Breast epithelium (tissue), 4 donors: ENCODE results near the gene STARD10. TPM values are rescaled to one million over a fixed set of nuclear protein-coding genes. Genes with fewer than 3 reads are reported as not detected.
"Not testable (repeated sequence)": the region's sequence is repeated elsewhere in the genome, so short reads cannot be mapped to it uniquely, and the experiment has no call there.

Experiments
- DNase-seq, 2 donors: peaks; one replicate each; pipeline ENCODE4 v3.0.0-alpha.2; 2019; ENCODE audit warnings: low spot score in 2 of 2
- H3K27ac ChIP-seq, 2 donors: fragments of 200-600 bp; sonication (generic) in 1 of 2; one replicate each; pipeline ENCODE4 v1.5.1; 2016 to 2019; ENCODE audit warnings: mild to moderate bottlenecking in 1 of 2
- H3K27me3 ChIP-seq, 2 donors: fragments of 200-600 bp; sonication (generic) in 1 of 2; one replicate each; pipeline versions ENCODE4 v1.5.1 to v1.6.0; 2017 to 2019; ENCODE audit warnings: control low read depth in 1 of 2, mild to moderate bottlenecking in 1 of 2
- H3K36me3 ChIP-seq: fragments of 200-600 bp; one replicate; pipeline ENCODE4 v1.5.1; 2019
- H3K4me1 ChIP-seq, 2 donors: fragments of 200-600 bp; sonication (generic); one replicate each; pipeline ENCODE4 v1.5.1; 2016 to 2019; ENCODE audit warnings: control low read depth in 1 of 2
- H3K4me3 ChIP-seq, 3 donors: fragments of 200-600 bp; sonication (generic); 1 replicate in 2 of 3; 2 replicates in 1 of 3; pipeline ENCODE4 v1.5.1; 2016 to 2019; ENCODE audit warnings: mild to moderate bottlenecking in 3 of 3, moderate library complexity in 2 of 3
- H3K9me3 ChIP-seq, 2 donors: fragments of 200-600 bp; sonication (generic) in 1 of 2; one replicate each; pipeline ENCODE4 v1.5.1; 2016 to 2019; ENCODE audit warnings: control low read depth in 1 of 2
- CTCF ChIP-seq, 3 donors: fragments of 450-650 bp; IDR thresholded peaks; one replicate each; pipeline ENCODE4 v1.5.1; 2016 to 2017; ENCODE audit warnings: antibody characterized with exemption in 3 of 3, mild to moderate bottlenecking in 3 of 3, moderate library complexity in 3 of 3
- POLR2A ChIP-seq: fragments of 450-650 bp; IDR thresholded peaks from one replicate; pipeline ENCODE4 v1.6.1; 2016; ENCODE audit warnings: antibody characterized with exemption, mild to moderate bottlenecking, moderate library complexity
- POLR2AphosphoS5 ChIP-seq, 3 donors: sonication (generic); formaldehyde crosslinking; IDR thresholded peaks; one replicate each; pipeline ENCODE4 v1.6.1; 2017; ENCODE audit warnings: antibody characterized with exemption in 3 of 3
- intact Hi-C: fragments of 100-400 bp; cut with DNase I; formaldehyde crosslinking; loops from one replicate; pipeline ENCODE4 v1.15.1; 2023; ENCODE audit warnings: low total_unique reads
- total RNA-seq, 3 donors: library from RNA; depleted of rRNA; stranded (reverse); fragments of >200 nt; gene quantifications; one replicate each; pipeline ENCODE4 v1.1.0, GENCODE V29; 2016

The STARD10 gene
- total RNA-seq, 3 donors from 2014 or later, result 20.6 to 117 (median 93.7) TPM

DNA sequence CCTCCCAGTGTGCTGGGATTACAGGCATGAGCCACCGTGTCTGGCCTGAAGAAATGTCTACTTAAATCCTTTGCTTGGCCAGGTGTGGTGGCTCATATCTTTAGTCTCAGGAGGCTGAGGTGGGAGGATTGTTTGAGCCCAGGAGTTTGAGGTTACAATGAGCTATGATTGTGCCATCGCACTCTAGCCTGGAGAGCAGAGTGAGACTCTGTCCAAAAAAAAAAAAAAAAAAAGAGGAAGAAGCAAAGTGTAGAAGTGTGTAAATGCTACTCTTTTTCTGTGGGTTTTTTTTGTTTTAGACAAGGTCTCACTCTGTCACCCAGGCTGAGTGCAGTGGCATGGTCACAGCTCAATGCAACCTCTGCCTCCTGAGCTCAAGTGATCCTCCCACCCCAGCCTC, 13.9 kb upstream of the STARD10 start:
- H3K4me3 ChIP-seq, result no peak overlapping the region
- no peaks in the 10 kb centered on the region for H3K27me3 ChIP-seq
- DNase-seq, result no peak
- H3K4me1 ChIP-seq, result no peaks in the 10 kb centered on the region
- no peak for TF ChIP-seq POLR2AphosphoS5 (IDR thresholded peaks at IDR 0.05)
- TF ChIP-seq POLR2A, result no peak
- TF ChIP-seq CTCF (IDR thresholded peaks at IDR 0.05), result no peak
- no peaks in the 10 kb centered on the region for H3K36me3 ChIP-seq
- peak overlapping the region in 1 of 2 donors; percentile 64 for H3K27ac ChIP-seq
- intact Hi-C loops, result no loop called here
- H3K9me3 ChIP-seq, result no peaks in the 10 kb centered on the region

- peak overlapping the region in 1 of 2 donors; percentile 64 for H3K27ac ChIP-seq
- H3K9me3 ChIP-seq, result no peaks in the 10 kb centered on the region
- H3K4me1 ChIP-seq, result no peaks in the 10 kb centered on the region
- no peaks in the 10 kb centered on the region for H3K27me3 ChIP-seq
- intact Hi-C loops, result no loop called here
- no peak overlapping the region for H3K4me3 ChIP-seq
- H3K36me3 ChIP-seq, result no peaks in the 10 kb centered on the region
- DNase-seq, result no peak
- TF ChIP-seq POLR2AphosphoS5 (IDR thresholded peaks at IDR 0.05), result no peak
- TF ChIP-seq POLR2A, result no peak
- no peak for TF ChIP-seq CTCF (IDR thresholded peaks at IDR 0.05)
Observed at GRCh38 chr11:72807021-72807693, 13.3 kb upstream of the STARD10 start.

DNA sequence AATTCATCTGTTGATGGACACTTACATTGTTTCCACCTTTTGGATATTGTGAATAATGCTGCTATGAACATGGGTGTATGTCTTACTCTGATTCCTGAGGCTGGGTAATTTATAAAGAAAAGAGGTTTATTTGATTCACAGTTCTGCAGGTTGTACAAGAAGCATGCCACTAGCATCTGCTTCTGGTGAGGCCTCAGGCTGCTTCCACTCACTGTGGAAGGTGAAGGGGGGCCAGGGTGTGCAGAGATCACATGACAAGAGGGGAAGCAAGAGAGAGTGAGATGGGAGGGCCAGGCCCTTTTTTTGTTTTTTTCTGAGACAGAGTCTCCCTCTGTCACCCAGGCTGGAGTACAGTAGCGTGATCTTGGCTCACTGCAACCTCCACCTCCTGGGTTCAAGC, 12.5 kb upstream of the STARD10 start:
- H3K4me3 ChIP-seq, H3K36me3 ChIP-seq, H3K27me3 ChIP-seq, intact Hi-C loops, H3K4me1 ChIP-seq, DNase-seq, H3K9me3 ChIP-seq: not testable (repeated sequence)
- H3K27ac ChIP-seq, result peak overlapping the region in 1 of 2 donors; percentile 28

- no peak for DNase-seq
- TF ChIP-seq CTCF (IDR thresholded peaks at IDR 0.05) (no peak), POLR2A (no peak), POLR2AphosphoS5 (IDR thresholded peaks at IDR 0.05) (no peak)
- no peaks in the 10 kb centered on the region for H3K36me3 ChIP-seq
- no peaks in the 10 kb centered on the region for H3K4me1 ChIP-seq
- no peak overlapping the region for H3K27ac ChIP-seq
- H3K4me3 ChIP-seq, result no peak overlapping the region
- H3K27me3 ChIP-seq, result peaks cover 0 to 2% of the 10 kb centered on the region in 2 donors
- intact Hi-C loops, result no loop called here
- no peaks in the 10 kb centered on the region for H3K9me3 ChIP-seq
Observed at GRCh38 chr11:72805216-72805615, 11.4 kb upstream of the STARD10 start.

DNA sequence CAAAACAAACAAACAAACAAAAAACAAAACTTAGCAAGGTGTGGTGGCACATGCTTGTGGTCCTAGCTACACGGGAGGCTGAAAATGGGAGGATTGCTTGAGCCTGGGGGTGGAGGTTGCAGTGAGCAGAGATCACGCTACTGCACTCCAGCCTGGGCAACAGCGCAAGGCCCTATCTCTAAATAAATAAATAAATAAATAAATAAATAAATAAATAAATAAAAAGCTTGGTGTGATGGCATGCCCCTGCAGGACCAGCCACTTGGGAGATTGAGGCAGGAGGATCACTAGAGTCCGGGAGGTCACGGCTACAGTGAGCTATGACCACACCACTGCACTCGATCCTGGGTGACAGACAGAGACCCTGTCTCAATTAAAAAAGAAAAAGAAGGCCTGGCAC, 9.0 kb upstream of the STARD10 start:
- no peaks in the 10 kb centered on the region for H3K9me3 ChIP-seq
- H3K27me3 ChIP-seq, result peaks cover 0 to 2% of the 10 kb centered on the region in 2 donors
- H3K4me3 ChIP-seq, result no peak overlapping the region
- no peaks in the 10 kb centered on the region for H3K4me1 ChIP-seq
- intact Hi-C loops, result no loop called here
- H3K27ac ChIP-seq, result no peak overlapping the region
- no peaks in the 10 kb centered on the region for H3K36me3 ChIP-seq
- TF ChIP-seq POLR2AphosphoS5 (IDR thresholded peaks at IDR 0.05), result no peak
- DNase-seq, result no peak

DNA sequence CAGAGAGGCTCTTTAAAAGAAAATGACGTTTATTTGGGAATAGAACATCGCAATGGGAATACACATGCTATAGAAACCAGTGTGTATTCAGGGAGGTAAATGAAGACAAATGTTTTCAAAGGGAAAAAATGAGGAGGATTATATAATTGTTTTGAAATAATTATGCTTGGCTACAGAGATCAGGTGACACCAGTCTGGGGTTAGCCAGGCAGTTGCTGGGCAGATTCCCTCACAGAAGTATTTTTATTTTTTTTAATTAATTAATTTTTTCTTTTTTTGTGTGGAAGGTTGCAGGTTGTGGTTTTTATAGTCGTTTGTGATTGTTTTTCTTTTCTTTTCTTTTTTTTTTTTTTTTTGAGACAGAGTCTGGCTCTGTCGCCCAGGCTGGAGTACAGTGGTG, 5.6 kb upstream of the STARD10 start:
- no peak overlapping the region for H3K27ac ChIP-seq
- H3K36me3 ChIP-seq, result no peaks in the 10 kb centered on the region
- no peak overlapping the region for H3K4me3 ChIP-seq
- intact Hi-C loops, result no loop called here
- no peaks in the 10 kb centered on the region for H3K9me3 ChIP-seq
- H3K27me3 ChIP-seq, result peaks cover 0 to 2% of the 10 kb centered on the region in 2 donors
- DNase-seq, result no peak
- TF ChIP-seq CTCF (IDR thresholded peaks at IDR 0.05) (no peak), POLR2AphosphoS5 (IDR thresholded peaks at IDR 0.05) (no peak), POLR2A (no peak)
- H3K4me1 ChIP-seq, result no peaks in the 10 kb centered on the region
